ENCODE results near the gene ZSWIM6. TPM values are rescaled to one million over a fixed set of nuclear protein-coding genes. Genes with fewer than 3 reads are reported as not detected.

The ZSWIM6 gene
- total RNA-seq, 4 donors from 2014 or later, result 13.3 to 19.4 (median 16.0) TPM

DNA sequence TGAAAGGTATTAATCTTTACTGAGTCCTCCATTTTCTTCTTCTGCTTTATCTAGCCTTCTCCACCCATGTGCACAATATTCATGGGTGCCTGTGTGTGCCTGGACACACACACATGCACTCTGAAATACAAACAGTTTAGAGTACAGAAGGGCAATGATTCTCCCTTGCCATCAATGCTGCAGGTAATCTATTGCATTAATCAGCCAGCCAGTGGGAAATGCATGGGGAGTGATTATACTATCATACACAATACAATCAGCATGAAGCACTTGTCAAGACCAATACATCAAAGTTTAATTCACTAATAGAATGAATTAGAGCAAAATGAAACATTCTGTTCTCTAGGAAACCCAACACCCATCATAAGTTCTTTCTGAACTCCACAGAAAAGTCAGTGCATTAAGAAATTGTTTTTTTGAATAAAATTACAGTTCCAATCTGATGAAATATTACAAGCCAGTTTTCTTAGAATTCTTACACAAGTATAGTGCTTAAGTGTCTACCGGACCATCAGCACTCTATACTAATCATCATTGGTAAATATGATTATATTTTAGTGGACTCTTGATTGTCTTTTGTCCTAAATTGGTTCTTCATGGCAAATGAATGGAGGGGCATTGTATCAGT, 172.2 kb downstream of the ZSWIM6 start:
- Histone ChIP-seq H3K4me3 (no peak overlapping the region), H3K36me3 (no peaks in the 10 kb centered on the region), H3K9me3 (no peaks in the 10 kb centered on the region), H3K27me3 (no peaks in the 10 kb centered on the region), H3K27ac (no peak overlapping the region), H3K4me1 (no peaks in the 10 kb centered on the region)
- no peak for TF ChIP-seq POLR2A (IDR thresholded peaks at IDR 0.05)
- TF ChIP-seq, protein P1, sequence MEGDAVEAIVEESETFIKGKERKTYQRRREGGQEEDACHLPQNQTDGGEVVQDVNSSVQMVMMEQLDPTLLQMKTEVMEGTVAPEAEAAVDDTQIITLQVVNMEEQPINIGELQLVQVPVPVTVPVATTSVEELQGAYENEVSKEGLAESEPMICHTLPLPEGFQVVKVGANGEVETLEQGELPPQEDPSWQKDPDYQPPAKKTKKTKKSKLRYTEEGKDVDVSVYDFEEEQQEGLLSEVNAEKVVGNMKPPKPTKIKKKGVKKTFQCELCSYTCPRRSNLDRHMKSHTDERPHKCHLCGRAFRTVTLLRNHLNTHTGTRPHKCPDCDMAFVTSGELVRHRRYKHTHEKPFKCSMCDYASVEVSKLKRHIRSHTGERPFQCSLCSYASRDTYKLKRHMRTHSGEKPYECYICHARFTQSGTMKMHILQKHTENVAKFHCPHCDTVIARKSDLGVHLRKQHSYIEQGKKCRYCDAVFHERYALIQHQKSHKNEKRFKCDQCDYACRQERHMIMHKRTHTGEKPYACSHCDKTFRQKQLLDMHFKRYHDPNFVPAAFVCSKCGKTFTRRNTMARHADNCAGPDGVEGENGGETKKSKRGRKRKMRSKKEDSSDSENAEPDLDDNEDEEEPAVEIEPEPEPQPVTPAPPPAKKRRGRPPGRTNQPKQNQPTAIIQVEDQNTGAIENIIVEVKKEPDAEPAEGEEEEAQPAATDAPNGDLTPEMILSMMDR (IDR thresholded peaks at IDR 0.05), result no peak
- DNase-seq, result no peak

DNA sequence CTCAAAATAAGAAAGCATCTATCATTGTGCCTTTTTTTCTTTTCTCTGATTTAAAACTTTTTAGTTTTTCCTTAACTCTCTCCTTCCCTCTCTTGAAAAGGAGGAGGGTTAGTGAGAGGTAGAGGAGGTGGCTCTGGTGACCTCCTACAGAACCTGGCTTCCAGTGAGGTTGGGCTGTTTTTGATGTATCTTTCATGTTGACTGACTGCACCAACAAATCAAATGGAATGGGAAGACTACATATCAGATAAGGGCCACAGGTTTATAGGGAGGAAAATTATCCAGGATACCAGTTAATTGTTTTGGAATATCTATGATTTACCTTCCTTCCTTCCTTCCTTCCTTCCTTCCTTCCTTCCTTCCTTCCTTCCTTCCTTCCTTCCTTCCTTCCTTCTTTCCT, 173.2 kb downstream of the ZSWIM6 start:
- H3K27me3 ChIP-seq, result no peaks in the 10 kb centered on the region
- no peak overlapping the region for H3K4me3 ChIP-seq
- DNase-seq, result no peak
- H3K27ac ChIP-seq, result no peak overlapping the region
- TF ChIP-seq POLR2A (IDR thresholded peaks at IDR 0.05), result no peak
- TF ChIP-seq, protein P1 (IDR thresholded peaks at IDR 0.05), result no peak
- H3K36me3 ChIP-seq, result no peaks in the 10 kb centered on the region
- no peaks in the 10 kb centered on the region for H3K9me3 ChIP-seq
- H3K4me1 ChIP-seq, result no peaks in the 10 kb centered on the region

DNA sequence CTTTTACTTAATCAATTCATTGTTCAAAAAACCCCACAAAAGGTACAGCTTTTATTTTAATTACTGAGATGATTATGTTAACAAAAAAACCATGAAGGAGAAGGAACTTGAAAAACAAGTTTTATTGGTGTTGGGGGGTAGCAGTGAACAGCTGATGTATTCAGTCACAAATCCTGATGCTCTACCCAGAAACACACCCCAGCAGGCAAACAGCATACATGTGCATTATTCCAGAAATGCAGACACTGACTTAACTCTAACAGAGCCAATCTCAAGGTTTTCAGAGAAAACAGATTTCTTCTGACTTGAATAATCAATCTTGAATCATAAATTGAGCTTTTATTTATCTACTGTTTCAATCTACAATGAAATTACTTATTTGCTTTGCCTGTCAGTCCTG, 175.2 kb downstream of the ZSWIM6 start:
- Histone ChIP-seq H3K36me3 (no peaks in the 10 kb centered on the region), H3K27ac (no peak overlapping the region), H3K9me3 (no peaks in the 10 kb centered on the region), H3K27me3 (no peaks in the 10 kb centered on the region), H3K4me1 (no peaks in the 10 kb centered on the region), H3K4me3 (no peak overlapping the region)
- TF ChIP-seq, protein P1 (IDR thresholded peaks at IDR 0.05), result no peak
- TF ChIP-seq POLR2A (IDR thresholded peaks at IDR 0.05), result no peak
- no peak for DNase-seq

DNA sequence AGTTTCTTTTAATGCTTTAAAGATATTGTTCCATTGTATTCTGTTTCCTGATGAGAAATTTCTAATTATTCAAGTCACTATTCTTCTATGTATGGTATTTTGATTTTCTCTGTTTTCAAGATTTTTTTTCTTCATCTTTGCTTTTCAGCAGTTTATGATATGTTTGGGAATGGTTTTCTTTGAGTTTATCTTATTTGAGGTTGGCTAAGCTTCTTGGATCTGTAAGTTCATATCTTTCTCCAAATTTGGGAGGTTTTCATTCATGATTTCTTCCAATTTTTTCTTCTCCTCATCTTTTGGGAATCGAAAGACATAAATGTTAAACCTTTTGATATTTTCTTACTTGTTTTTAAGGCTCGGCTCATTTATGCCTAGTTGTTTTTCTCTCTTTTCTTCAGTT, 184.9 kb downstream of the ZSWIM6 start:
- Histone ChIP-seq H3K4me1 (no peaks in the 10 kb centered on the region), H3K27ac (no peak overlapping the region), H3K27me3 (no peaks in the 10 kb centered on the region), H3K36me3 (no peaks in the 10 kb centered on the region), H3K9me3 (no peaks in the 10 kb centered on the region), H3K4me3 (no peak overlapping the region)
- no peak for TF ChIP-seq POLR2A (IDR thresholded peaks at IDR 0.05)
- TF ChIP-seq, protein P1 (IDR thresholded peaks at IDR 0.05), result no peak
- DNase-seq, result no peak

DNA sequence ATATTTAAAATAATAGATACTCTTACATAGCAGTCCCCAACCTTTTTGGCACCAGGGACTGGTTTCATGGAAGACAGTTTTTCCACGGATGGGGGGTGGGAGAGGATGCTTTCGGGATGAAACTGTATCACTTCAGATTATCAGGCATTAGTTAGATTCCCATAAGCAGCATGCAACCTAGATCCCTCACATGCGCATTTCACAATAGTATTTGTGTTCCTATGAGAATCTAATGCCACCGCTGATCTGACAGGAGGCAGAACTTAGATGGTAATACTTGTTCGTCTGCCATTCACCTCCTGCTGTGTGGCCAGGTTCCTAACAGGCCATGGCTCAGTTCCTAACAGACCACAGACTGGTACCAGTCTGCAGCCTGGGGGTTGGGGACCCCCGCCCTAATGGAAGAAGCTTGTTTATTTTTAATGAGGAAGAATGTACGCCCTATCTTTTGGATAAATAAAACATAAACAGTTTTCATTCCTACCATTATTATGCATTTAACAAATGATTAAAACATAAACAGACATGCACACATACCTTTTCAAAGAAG, 187.7 kb downstream of the ZSWIM6 start:
- no peaks in the 10 kb centered on the region for H3K4me1 ChIP-seq
- no peak for TF ChIP-seq POLR2A (IDR thresholded peaks at IDR 0.05)
- TF ChIP-seq, protein P1 (IDR thresholded peaks at IDR 0.05), result no peak
- H3K27me3 ChIP-seq, result no peaks in the 10 kb centered on the region
- H3K9me3 ChIP-seq, result no peaks in the 10 kb centered on the region
- H3K36me3 ChIP-seq, result no peaks in the 10 kb centered on the region
- H3K27ac ChIP-seq, result no peak overlapping the region
- DNase-seq, result no peak
- no peak overlapping the region for H3K4me3 ChIP-seq

Measured in Peyer's patch (tissue), 4 donors.